Measurements from ENCODE around the gene ZNF207. TPM values are rescaled to one million over a fixed set of nuclear protein-coding genes. Genes with fewer than 3 reads are reported as not detected.

ZNF207 gene
- polyA plus RNA-seq, result 100 to 1,000 TPM in 1 of 2 donors, 10 to 100 TPM in 1; 73.6 to 114 TPM

- Histone ChIP-seq H3K36me3 (ENCODE audit: control insufficient read depth in 2 of 2, insufficient read depth in 2 of 2, low read length in 1 of 2) (peaks cover 0 to 6% of the 10 kb centered on the region in 2 donors), H3K9me3 (ENCODE audit: control insufficient read depth in 2 of 2, insufficient read depth in 1 of 2, low read depth in 1 of 2, low read length in 1 of 2) (no peaks in the 10 kb centered on the region), H3K27ac (ENCODE audit: low read depth in 2 of 2, low read length in 1 of 2) (peak within 1 kb of the TSS; percentile 94 to 100), H3K4me3 (ENCODE audit: low read depth in 1 of 2, low read length in 2 of 2) (peak within 1 kb of the TSS; percentile 69 to 99), H3K27me3 (ENCODE audit: control insufficient read depth in 1 of 2, insufficient read depth in 2 of 2, low read length in 2 of 2) (no peaks in the 10 kb centered on the region), H3K4me1 (ENCODE audit: control insufficient read depth in 2 of 2, insufficient read depth in 2 of 2, low read length in 1 of 2) (peaks cover 0 to 9% of the 10 kb centered on the region in 2 donors)
- WGBS, 2 donors, result 0 to 1% methylated on average over 46 to 47 of the region's 47 CpGs
Observed at GRCh38 chr17:32349854-32350665, at the start of gene ZNF207. TSS of gene ZNF207 (plus strand) at chr17:32350157. CDS start at chr17:32350286, 129 bp downstream.

GRCh38 chr17:32302037-32302436 lies 47.9 kb upstream of the ZNF207 start:
- Histone ChIP-seq H3K36me3 (ENCODE audit: control insufficient read depth in 2 of 2, insufficient read depth in 2 of 2, low read length in 1 of 2) (no peaks in the 10 kb centered on the region), H3K27me3 (ENCODE audit: control insufficient read depth in 1 of 2, insufficient read depth in 2 of 2, low read length in 2 of 2) (no peaks in the 10 kb centered on the region), H3K4me3 (ENCODE audit: low read depth in 1 of 2, low read length in 2 of 2) (no peak overlapping the region), H3K9me3 (ENCODE audit: control insufficient read depth in 2 of 2, insufficient read depth in 1 of 2, low read depth in 1 of 2, low read length in 1 of 2) (no peaks in the 10 kb centered on the region), H3K27ac (ENCODE audit: low read depth in 2 of 2, low read length in 1 of 2) (no peak overlapping the region), H3K4me1 (ENCODE audit: control insufficient read depth in 2 of 2, insufficient read depth in 2 of 2, low read length in 1 of 2) (no peaks in the 10 kb centered on the region)
- WGBS, 2 donors, result 81 to 90% methylated on average over 4 of the region's 4 CpGs

- H3K27me3 ChIP-seq (ENCODE audit: control insufficient read depth in 1 of 2, insufficient read depth in 2 of 2, low read length in 2 of 2), result no peaks in the 10 kb centered on the region
- no peak overlapping the region for H3K27ac ChIP-seq (ENCODE audit: low read depth in 2 of 2, low read length in 1 of 2)
- WGBS, 2 donors, result 82 to 84% methylated on average over 10 of the region's 10 CpGs
- no peaks in the 10 kb centered on the region for H3K9me3 ChIP-seq (ENCODE audit: control insufficient read depth in 2 of 2, insufficient read depth in 1 of 2, low read depth in 1 of 2, low read length in 1 of 2)
- no peaks in the 10 kb centered on the region for H3K36me3 ChIP-seq (ENCODE audit: control insufficient read depth in 2 of 2, insufficient read depth in 2 of 2, low read length in 1 of 2)
- no peaks in the 10 kb centered on the region for H3K4me1 ChIP-seq (ENCODE audit: control insufficient read depth in 2 of 2, insufficient read depth in 2 of 2, low read length in 1 of 2)
- no peak overlapping the region for H3K4me3 ChIP-seq (ENCODE audit: low read depth in 1 of 2, low read length in 2 of 2)
Observed at GRCh38 chr17:32302860-32303649, 46.9 kb upstream of the ZNF207 start.

- no peaks in the 10 kb centered on the region for H3K4me1 ChIP-seq (ENCODE audit: control insufficient read depth in 2 of 2, insufficient read depth in 2 of 2, low read length in 1 of 2)
- no peaks in the 10 kb centered on the region for H3K9me3 ChIP-seq (ENCODE audit: control insufficient read depth in 2 of 2, insufficient read depth in 1 of 2, low read depth in 1 of 2, low read length in 1 of 2)
- H3K27ac ChIP-seq (ENCODE audit: low read depth in 2 of 2, low read length in 1 of 2), result no peak overlapping the region
- H3K4me3 ChIP-seq (ENCODE audit: low read depth in 1 of 2, low read length in 2 of 2), result no peak overlapping the region
- H3K36me3 ChIP-seq (ENCODE audit: control insufficient read depth in 2 of 2, insufficient read depth in 2 of 2, low read length in 1 of 2), result no peaks in the 10 kb centered on the region
- WGBS, 2 donors, result 57 to 63% methylated on average over 2 of the region's 2 CpGs
- H3K27me3 ChIP-seq (ENCODE audit: control insufficient read depth in 1 of 2, insufficient read depth in 2 of 2, low read length in 2 of 2), result no peaks in the 10 kb centered on the region
Observed at GRCh38 chr17:32303781-32304288, 46.1 kb upstream of the ZNF207 start.

- Histone ChIP-seq H3K27ac (ENCODE audit: low read depth in 2 of 2, low read length in 1 of 2) (no peak overlapping the region), H3K9me3 (ENCODE audit: control insufficient read depth in 2 of 2, insufficient read depth in 1 of 2, low read depth in 1 of 2, low read length in 1 of 2) (no peaks in the 10 kb centered on the region), H3K4me1 (ENCODE audit: control insufficient read depth in 2 of 2, insufficient read depth in 2 of 2, low read length in 1 of 2) (no peaks in the 10 kb centered on the region), H3K4me3 (ENCODE audit: low read depth in 1 of 2, low read length in 2 of 2) (no peak overlapping the region), H3K36me3 (ENCODE audit: control insufficient read depth in 2 of 2, insufficient read depth in 2 of 2, low read length in 1 of 2) (no peaks in the 10 kb centered on the region), H3K27me3 (ENCODE audit: control insufficient read depth in 1 of 2, insufficient read depth in 2 of 2, low read length in 2 of 2) (no peaks in the 10 kb centered on the region)
- 79 to 87% methylated on average over 9 of the region's 9 CpGs for WGBS, 2 donors
Observed at GRCh38 chr17:32305049-32305448, 44.9 kb upstream of the ZNF207 start.

GRCh38 chr17:32307658-32308057 lies 42.3 kb upstream of the ZNF207 start:
- Histone ChIP-seq H3K27ac (ENCODE audit: low read depth in 2 of 2, low read length in 1 of 2) (no peak overlapping the region), H3K27me3 (ENCODE audit: control insufficient read depth in 1 of 2, insufficient read depth in 2 of 2, low read length in 2 of 2) (no peaks in the 10 kb centered on the region), H3K4me3 (ENCODE audit: low read depth in 1 of 2, low read length in 2 of 2) (no peak overlapping the region), H3K36me3 (ENCODE audit: control insufficient read depth in 2 of 2, insufficient read depth in 2 of 2, low read length in 1 of 2) (no peaks in the 10 kb centered on the region), H3K4me1 (ENCODE audit: control insufficient read depth in 2 of 2, insufficient read depth in 2 of 2, low read length in 1 of 2) (no peaks in the 10 kb centered on the region), H3K9me3 (ENCODE audit: control insufficient read depth in 2 of 2, insufficient read depth in 1 of 2, low read depth in 1 of 2, low read length in 1 of 2) (no peaks in the 10 kb centered on the region)
- 58% methylated on average over 4 of the region's 4 CpGs for WGBS, 2 donors

- no peaks in the 10 kb centered on the region for H3K9me3 ChIP-seq (ENCODE audit: control insufficient read depth in 2 of 2, insufficient read depth in 1 of 2, low read depth in 1 of 2, low read length in 1 of 2)
- no peaks in the 10 kb centered on the region for H3K4me1 ChIP-seq (ENCODE audit: control insufficient read depth in 2 of 2, insufficient read depth in 2 of 2, low read length in 1 of 2)
- H3K27me3 ChIP-seq (ENCODE audit: control insufficient read depth in 1 of 2, insufficient read depth in 2 of 2, low read length in 2 of 2), result no peaks in the 10 kb centered on the region
- H3K36me3 ChIP-seq (ENCODE audit: control insufficient read depth in 2 of 2, insufficient read depth in 2 of 2, low read length in 1 of 2), result no peaks in the 10 kb centered on the region
- 31 to 34% methylated on average over 9 of the region's 9 CpGs for WGBS, 2 donors
- no peak overlapping the region for H3K27ac ChIP-seq (ENCODE audit: low read depth in 2 of 2, low read length in 1 of 2)
- no peak overlapping the region for H3K4me3 ChIP-seq (ENCODE audit: low read depth in 1 of 2, low read length in 2 of 2)
Observed at GRCh38 chr17:32311028-32311536, 38.9 kb upstream of the ZNF207 start.

GRCh38 chr17:32314636-32315035 lies 35.3 kb upstream of the ZNF207 start:
- H3K9me3 ChIP-seq (ENCODE audit: control insufficient read depth in 2 of 2, insufficient read depth in 1 of 2, low read depth in 1 of 2, low read length in 1 of 2), result no peaks in the 10 kb centered on the region
- no peaks in the 10 kb centered on the region for H3K36me3 ChIP-seq (ENCODE audit: control insufficient read depth in 2 of 2, insufficient read depth in 2 of 2, low read length in 1 of 2)
- no peak overlapping the region for H3K27ac ChIP-seq (ENCODE audit: low read depth in 2 of 2, low read length in 1 of 2)
- H3K27me3 ChIP-seq (ENCODE audit: control insufficient read depth in 1 of 2, insufficient read depth in 2 of 2, low read length in 2 of 2), result no peaks in the 10 kb centered on the region
- no peak overlapping the region for H3K4me3 ChIP-seq (ENCODE audit: low read depth in 1 of 2, low read length in 2 of 2)
- H3K4me1 ChIP-seq (ENCODE audit: control insufficient read depth in 2 of 2, insufficient read depth in 2 of 2, low read length in 1 of 2), result no peaks in the 10 kb centered on the region
- WGBS, 2 donors, result 81 to 86% methylated on average over 9 of the region's 9 CpGs

GRCh38 chr17:32315171-32315570 lies 34.8 kb upstream of the ZNF207 start:
- Histone ChIP-seq H3K27ac (ENCODE audit: low read depth in 2 of 2, low read length in 1 of 2) (no peak overlapping the region), H3K4me3 (ENCODE audit: low read depth in 1 of 2, low read length in 2 of 2) (no peak overlapping the region), H3K9me3 (ENCODE audit: control insufficient read depth in 2 of 2, insufficient read depth in 1 of 2, low read depth in 1 of 2, low read length in 1 of 2) (no peaks in the 10 kb centered on the region), H3K4me1 (ENCODE audit: control insufficient read depth in 2 of 2, insufficient read depth in 2 of 2, low read length in 1 of 2) (no peaks in the 10 kb centered on the region), H3K27me3 (ENCODE audit: control insufficient read depth in 1 of 2, insufficient read depth in 2 of 2, low read length in 2 of 2) (no peaks in the 10 kb centered on the region), H3K36me3 (ENCODE audit: control insufficient read depth in 2 of 2, insufficient read depth in 2 of 2, low read length in 1 of 2) (no peaks in the 10 kb centered on the region)
- 84 to 85% methylated on average over 8 of the region's 8 CpGs for WGBS, 2 donors
